ENCODE results near the gene STPG3. TPM values are rescaled to one million over a fixed set of nuclear protein-coding genes. Genes with fewer than 3 reads are reported as not detected.

Gene STPG3
- total and polyA plus RNA-seq, 3 donors from 2014 or later: 14.6 to 58.9 (median 34.1) TPM

GRCh38 chr9:137206602-137207001 is 44.5 kb upstream of the STPG3 start:
- Histone ChIP-seq H3K36me3 (ENCODE audit: low read depth, missing control alignments) (no peaks in the 10 kb centered on the region), H3K9me3 (no peaks in the 10 kb centered on the region), H3K27me3 (no peaks in the 10 kb centered on the region), H3K27ac (no peak overlapping the region), H3K4me3 (no peak overlapping the region), H3K4me1 (peaks cover 27% of the 10 kb centered on the region)
- intact Hi-C loops (cut with DNase I; ENCODE audit: low total_unique reads): no loop called here
- 67 to 72% methylated on average over 7 of the region's 7 CpGs for WGBS, 2 donors
- no peak for DNase-seq
- TF ChIP-seq POLR2A (IDR thresholded peaks at IDR 0.05) (no peak), CTCF (IDR thresholded peaks at IDR 0.05) (no peak)

- intact Hi-C loops (cut with DNase I; ENCODE audit: low total_unique reads): no loop called here
- Histone ChIP-seq H3K36me3 (ENCODE audit: low read depth, missing control alignments) (no peaks in the 10 kb centered on the region), H3K27ac (no peak overlapping the region), H3K9me3 (no peaks in the 10 kb centered on the region), H3K4me3 (no peak overlapping the region), H3K27me3 (no peaks in the 10 kb centered on the region), H3K4me1 (peaks cover 11% of the 10 kb centered on the region)
- TF ChIP-seq CTCF (IDR thresholded peaks at IDR 0.05) (no peak), POLR2A (IDR thresholded peaks at IDR 0.05) (no peak)
- WGBS, 2 donors: 80 to 82% methylated on average over 13 of the region's 13 CpGs
- no peak for DNase-seq
These were observed 39.6 kb upstream of the STPG3 start for GRCh38 chr9:137211532-137211931.

- WGBS, 2 donors: 80 to 88% methylated on average over 2 to 21 of the region's 21 CpGs
- Histone ChIP-seq H3K4me1 (peaks cover 9% of the 10 kb centered on the region), H3K27me3 (no peaks in the 10 kb centered on the region), H3K4me3 (no peak overlapping the region), H3K36me3 (ENCODE audit: low read depth, missing control alignments) (no peaks in the 10 kb centered on the region), H3K27ac (no peak overlapping the region), H3K9me3 (no peaks in the 10 kb centered on the region)
- DNase-seq: no peak
- TF ChIP-seq CTCF (IDR thresholded peaks at IDR 0.05) (no peak), POLR2A (IDR thresholded peaks at IDR 0.05) (no peak)
- intact Hi-C loops (cut with DNase I; ENCODE audit: low total_unique reads): no loop called here
These were observed 38.6 kb upstream of the STPG3 start for GRCh38 chr9:137212520-137212919.

GRCh38 chr9:137213160-137214060 is 37.7 kb upstream of the STPG3 start:
- Histone ChIP-seq H3K4me3 (no peak overlapping the region), H3K4me1 (peaks cover 9% of the 10 kb centered on the region), H3K27ac (no peak overlapping the region), H3K36me3 (ENCODE audit: low read depth, missing control alignments) (no peaks in the 10 kb centered on the region), H3K27me3 (no peaks in the 10 kb centered on the region), H3K9me3 (no peaks in the 10 kb centered on the region)
- 90 to 94% methylated on average over 21 to 32 of the region's 49 CpGs for WGBS, 2 donors
- TF ChIP-seq CTCF (IDR thresholded peaks at IDR 0.05) (no peak), POLR2A (IDR thresholded peaks at IDR 0.05) (no peak)
- DNase-seq: no peak
- intact Hi-C loops (cut with DNase I; ENCODE audit: low total_unique reads): no loop called here

GRCh38 chr9:137214620-137215019 is 36.5 kb upstream of the STPG3 start:
- Histone ChIP-seq H3K9me3 (no peaks in the 10 kb centered on the region), H3K4me3 (no peak overlapping the region), H3K36me3 (ENCODE audit: low read depth, missing control alignments) (no peaks in the 10 kb centered on the region), H3K27ac (no peak overlapping the region), H3K27me3 (no peaks in the 10 kb centered on the region), H3K4me1 (peaks cover 14% of the 10 kb centered on the region)
- 76 to 86% methylated on average over 10 to 19 of the region's 19 CpGs for WGBS, 2 donors
- no peak for DNase-seq
- intact Hi-C loops (cut with DNase I; ENCODE audit: low total_unique reads): no loop called here
- TF ChIP-seq CTCF (IDR thresholded peaks at IDR 0.05): no peak
- TF ChIP-seq POLR2A (IDR thresholded peaks at IDR 0.05): no peak
